HepG2 (cell line): ENCODE data around the gene TEX51. TPM values are rescaled to one million over a fixed set of nuclear protein-coding genes. Genes with fewer than 3 reads are reported as not detected.

Source experiments
- ATAC-seq: fragments of 200-7000 bp; cut with Tn5 transposase; 3 replicates; pipeline ENCODE4 v1.9.1; 2020; ENCODE audit warnings: mild to moderate bottlenecking, moderate library complexity
- BruUV-seq: library from RNA; stranded (reverse); fragments of 400-500 nt; replicated peaks from 2 replicates; lab custom pipeline; 2021; lab: Mats Ljungman, UMichigan
- CTCF ChIA-PET: fragments of 300-600 bp; formaldehyde crosslinking; extraction: SDS; loops from one replicate; lab custom pipeline; 2021; ENCODE audit warnings: low total read pairs, inconsistent platforms, low intra/inter-chr PET ratio; lab: Yijun Ruan, JAX
- POLR2A ChIA-PET: fragments of 350-600 bp; sonication (Branson Sonifier 250); formaldehyde crosslinking; loops from one replicate; lab custom pipeline; 2020; ENCODE audit warnings: antibody characterized with exemption, inconsistent platforms; lab: Yijun Ruan, JAX
- DNase-seq: peaks from one replicate; pipeline ENCODE4 v3.0.0-alpha.2; 2015; ENCODE audit warnings: low spot score
- FAIRE-seq: peaks from 3 replicates; lab custom pipeline; 2011; peaks lifted over from hg19 to GRCh38; lab: Jason Lieb, UNC
- H2AFZ ChIP-seq: one replicate; pipeline ENCODE4 v1.6.1; 2011; ENCODE audit warnings: low read length, inconsistent platforms
- H3K27ac ChIP-seq: fragments of 300-600 bp; 3 replicates; pipeline ENCODE4 v1.8.0; 2011; ENCODE audit warnings: mixed run types, mild to moderate bottlenecking, mixed read lengths, low read length, inconsistent platforms; ENCODE audit not compliant: insufficient read depth; ENCODE audit errors: extremely low read length
- H3K27me3 ChIP-seq, 2 experiments: fragments of 200-600 bp in 1 of 2; 2 replicates in 1 of 2; 3 replicates in 1 of 2; pipeline versions ENCODE4 v1.6.0 to v1.8.0; 2011; ENCODE audit warnings: low read length in 2 of 2, mild to moderate bottlenecking in 2 of 2, moderate library complexity in 2 of 2, inconsistent platforms in 1 of 2; ENCODE audit not compliant: insufficient read depth in 2 of 2, control insufficient read depth in 1 of 2
- H3K36me3 ChIP-seq, 2 experiments: fragments of 200-600 bp in 1 of 2; replicated peaks in 1 of 2; 2 replicates in 1 of 2; 3 replicates in 1 of 2; pipeline versions ENCODE4 v1.5.1 to v1.8.0; 2011; ENCODE audit warnings: low read length in 2 of 2, inconsistent platforms in 1 of 2; ENCODE audit not compliant: insufficient read depth in 2 of 2, control insufficient read depth in 1 of 2
- H3K4me1 ChIP-seq: 2 replicates; pipeline ENCODE4 v1.5.1; 2012; ENCODE audit warnings: low read length, inconsistent platforms; ENCODE audit not compliant: insufficient read depth
- H3K4me2 ChIP-seq: 2 replicates; pipeline ENCODE4 v1.6.0; 2011; ENCODE audit warnings: low read depth, low read length, inconsistent platforms
- H3K4me3 ChIP-seq, 3 experiments: fragments of 200-600 bp in 1 of 3; sonication (generic), shearing (Covaris generic) in 1 of 3; replicated peaks in 1 of 3; 2 replicates each; pipeline ENCODE4 v1.5.1; 2011 to 2016; ENCODE audit warnings: low read length in 3 of 3, inconsistent platforms in 2 of 3, low read depth in 2 of 3, mild to moderate bottlenecking in 2 of 3, control low read depth in 1 of 3, mixed read lengths in 1 of 3; ENCODE audit not compliant: insufficient read depth in 1 of 3
- H3K79me2 ChIP-seq: one replicate; pipeline ENCODE4 v1.6.1; 2011; ENCODE audit warnings: low read length, inconsistent platforms; ENCODE audit not compliant: insufficient read depth
- H3K9ac ChIP-seq: 2 replicates; pipeline ENCODE4 v1.6.0; 2011; ENCODE audit warnings: mild to moderate bottlenecking, low read depth, low read length, inconsistent platforms; ENCODE audit not compliant: insufficient read depth
- H3K9me3 ChIP-seq: 2 replicates; pipeline ENCODE4 v1.5.1; 2012; ENCODE audit warnings: mild to moderate bottlenecking, low read length
- H4K20me1 ChIP-seq: 2 replicates; pipeline ENCODE4 v1.6.0; 2011; ENCODE audit warnings: inconsistent platforms, mild to moderate bottlenecking, low read length, moderate library complexity; ENCODE audit not compliant: insufficient read depth
- BRD4 ChIP-seq: sonication (generic); formaldehyde crosslinking; IDR thresholded peaks from 2 replicates; pipeline ENCODE4 v1.4.0; 2020; ENCODE audit warnings: missing genetic modification reagents
- CHCHD3 ChIP-seq: sonication (generic); formaldehyde crosslinking; IDR thresholded peaks from 2 replicates; pipeline ENCODE4 v1.8.0; 2022; ENCODE audit warnings: mild to moderate bottlenecking, missing genetic modification reagents, moderate library complexity
- HMG20A ChIP-seq: IDR thresholded peaks from 2 replicates; pipeline ENCODE4 v1.6.1; 2016; ENCODE audit warnings: borderline replicate concordance
- HNF1A ChIP-seq, 2 experiments: sonication (generic) in 1 of 2; formaldehyde crosslinking in 1 of 2; IDR thresholded peaks; 2 replicates each; pipeline versions ENCODE4 v1.4.0 to v1.6.1; 2016 to 2020; ENCODE audit warnings: borderline replicate concordance in 1 of 2, low read depth in 1 of 2, mild to moderate bottlenecking in 1 of 2, missing genetic modification reagents in 1 of 2
- RARG ChIP-seq: sonication (generic); formaldehyde crosslinking; IDR thresholded peaks from 2 replicates; pipeline ENCODE4 v1.4.0; 2020; ENCODE audit warnings: low read depth, mild to moderate bottlenecking, missing genetic modification reagents
- SOX5 ChIP-seq: IDR thresholded peaks from 2 replicates; pipeline ENCODE4 v1.6.1; 2016; ENCODE audit warnings: borderline replicate concordance
- SP5 ChIP-seq: IDR thresholded peaks from 2 replicates; pipeline ENCODE4 v1.6.1; 2016; ENCODE audit warnings: low read depth, borderline replicate concordance
- ZGPAT ChIP-seq: IDR thresholded peaks from 2 replicates; pipeline ENCODE4 v1.6.1; 2016; ENCODE audit warnings: mild to moderate bottlenecking
- ZNF142 ChIP-seq: sonication (generic); formaldehyde crosslinking; IDR thresholded peaks from 2 replicates; pipeline ENCODE4 v1.4.0; 2020; ENCODE audit warnings: missing genetic modification reagents
- ZNF24 ChIP-seq: fragments of 450-650 bp; IDR thresholded peaks from 2 replicates; pipeline ENCODE4 v1.6.1; 2017; ENCODE audit warnings: antibody characterized with exemption, mild to moderate bottlenecking
- ZNF251 ChIP-seq: sonication (generic); formaldehyde crosslinking; IDR thresholded peaks from 2 replicates; pipeline ENCODE4 v1.9.0; 2021; ENCODE audit warnings: mild to moderate bottlenecking, missing genetic modification reagents
- ZSCAN29 ChIP-seq: sonication (generic); formaldehyde crosslinking; conservative IDR thresholded peaks from 2 replicates; pipeline ENCODE4 v1.4.0; 2020; ENCODE audit warnings: mild to moderate bottlenecking, missing genetic modification reagents
- WGBS: methylation state at CpG from one replicate; pipeline ENCODE4 v1.1.6; 2017; ENCODE audit warnings: low lambda C conversion rate; 5-methylcytosine and 5-hydroxymethylcytosine counted together
- in situ Hi-C: cut with HindIII; loops from 2 replicates; pipeline ENCODE4 v1.10.0; 2017; ENCODE audit warnings: low pct_unique_long_range_greater_than_20kb; ENCODE audit not compliant: extremely low pct_ligation_motif_present
- intact Hi-C: fragments of 100-400 bp; cut with micrococcal nuclease; formaldehyde crosslinking; loops from one replicate; pipeline ENCODE4 v1.10.0; 2022; ENCODE audit not compliant: unreplicated experiment
- polyA plus RNA-seq, 8 experiments: library from polyadenylated mRNA; depleted of rRNA in 3 of 8; stranded (reverse) in 7 of 8; unstranded in 1 of 8; fragments of >200 nt; fragmentation: Illumina TruSeq in 4 of 8; extraction: Trizol in 4 of 8; gene quantifications; 2 replicates each; pipeline versions ENCODE4 v1.2.1 to v1.2.3, GENCODE V29; 2011 to 2016; ENCODE audit warnings: low read depth in 4 of 8, missing spikeins in 1 of 8, mixed read lengths in 1 of 8; ENCODE audit not compliant: insufficient read depth in 1 of 8
- total RNA-seq, 5 experiments: library from RNA; depleted of rRNA; stranded (reverse); fragments of >200 nt; fragmentation: Illumina TruSeq; extraction: Trizol; gene quantifications; 2 replicates each; pipeline ENCODE4 v1.2.3, GENCODE V29; 2016; ENCODE audit warnings: low read depth in 1 of 5

Gene TEX51
- total and polyA plus RNA-seq, 2 of the 13 experiments (the other 11 are each of a cell fraction or from before 2014, with no cell fraction given): not detected

- Histone ChIP-seq H3K4me3 (no peak overlapping the region), H3K27ac (no peak overlapping the region)
- intact Hi-C loops: no loop called here
- POLR2A ChIA-PET: no interaction called here
- no peak for TF ChIP-seq HNF1A (IDR thresholded peaks at IDR 0.05; ENCODE audit: low read depth)
- no peak for TF ChIP-seq HNF1A (CRISPR knock-in tag; IDR thresholded peaks at IDR 0.05; ENCODE audit: borderline replicate concordance)
- no peak for TF ChIP-seq SOX5 (CRISPR knock-in tag)
- no peak for TF ChIP-seq CHCHD3 (CRISPR knock-in tag)
- TF ChIP-seq ZSCAN29 (CRISPR knock-in tag): no peak
- no peak for TF ChIP-seq ZNF142 (CRISPR knock-in tag)
- TF ChIP-seq RARG (CRISPR knock-in tag): no peak
- no peak for TF ChIP-seq SP5 (CRISPR knock-in tag)
- TF ChIP-seq BRD4 (CRISPR knock-in tag): no peak
- no peak for TF ChIP-seq ZGPAT (CRISPR knock-in tag)
- TF ChIP-seq HMG20A: no peak
- no peak for TF ChIP-seq ZNF24
- no peak for TF ChIP-seq ZNF251 (CRISPR knock-in tag)
- TF ChIP-seq, all 625 proteins: peak for 0
- Histone ChIP-seq H3K27me3 (peaks cover 0 to 22% of the 10 kb centered on the region in 2 experiments; a peak in 2 of 5 replicates), H3K9me3 (no peaks in the 10 kb centered on the region), H3K79me2 (no peaks in the 10 kb centered on the region), H3K4me1 (no peaks in the 10 kb centered on the region), H2AFZ (no peak overlapping the region), H3K36me3 (no peaks in the 10 kb centered on the region), H4K20me1 (no peaks in the 10 kb centered on the region), H3K9ac (no peak overlapping the region), H3K4me2 (no peak overlapping the region)
- CTCF ChIA-PET: no interaction called here
- ATAC-seq (no peak), FAIRE-seq (no peak), DNase-seq (no peak)
- 2% methylated on average over 4 of the region's 4 CpGs for whole genome bisulfite sequencing
- BruUV-seq: no TSS peak
- in situ Hi-C loops: no loop called here
Measured at GRCh38 chr2:126849486-126849885, 49.2 kb upstream of the TEX51 start.
